Skin epidermis (tissue), 12 donors: ENCODE measurements around the gene VIT.
A peak's percentile ranks its signal among the peaks of the same experiment; 100 is the strongest.

Source experiments
- H3K27ac ChIP-seq, 21 experiments: fragments of 200-600 bp; sonication (generic) in 11 of 21; one replicate each; pipeline ENCODE4 v1.5.0; 2020; ENCODE audit warnings: mild to moderate bottlenecking in 3 of 21, inconsistent platforms in 2 of 21, moderate library complexity in 2 of 21
- H3K4me3 ChIP-seq, 7 experiments: fragments of 200-600 bp; sonication (generic) in 2 of 7; one replicate each; pipeline ENCODE4 v1.5.0; 2020; ENCODE audit warnings: inconsistent platforms in 2 of 7, mild to moderate bottlenecking in 2 of 7, moderate library complexity in 1 of 7

The VIT gene, protein sequence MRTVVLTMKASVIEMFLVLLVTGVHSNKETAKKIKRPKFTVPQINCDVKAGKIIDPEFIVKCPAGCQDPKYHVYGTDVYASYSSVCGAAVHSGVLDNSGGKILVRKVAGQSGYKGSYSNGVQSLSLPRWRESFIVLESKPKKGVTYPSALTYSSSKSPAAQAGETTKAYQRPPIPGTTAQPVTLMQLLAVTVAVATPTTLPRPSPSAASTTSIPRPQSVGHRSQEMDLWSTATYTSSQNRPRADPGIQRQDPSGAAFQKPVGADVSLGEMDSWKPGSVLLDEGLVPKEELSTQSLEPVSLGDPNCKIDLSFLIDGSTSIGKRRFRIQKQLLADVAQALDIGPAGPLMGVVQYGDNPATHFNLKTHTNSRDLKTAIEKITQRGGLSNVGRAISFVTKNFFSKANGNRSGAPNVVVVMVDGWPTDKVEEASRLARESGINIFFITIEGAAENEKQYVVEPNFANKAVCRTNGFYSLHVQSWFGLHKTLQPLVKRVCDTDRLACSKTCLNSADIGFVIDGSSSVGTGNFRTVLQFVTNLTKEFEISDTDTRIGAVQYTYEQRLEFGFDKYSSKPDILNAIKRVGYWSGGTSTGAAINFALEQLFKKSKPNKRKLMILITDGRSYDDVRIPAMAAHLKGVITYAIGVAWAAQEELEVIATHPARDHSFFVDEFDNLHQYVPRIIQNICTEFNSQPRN

DNA sequence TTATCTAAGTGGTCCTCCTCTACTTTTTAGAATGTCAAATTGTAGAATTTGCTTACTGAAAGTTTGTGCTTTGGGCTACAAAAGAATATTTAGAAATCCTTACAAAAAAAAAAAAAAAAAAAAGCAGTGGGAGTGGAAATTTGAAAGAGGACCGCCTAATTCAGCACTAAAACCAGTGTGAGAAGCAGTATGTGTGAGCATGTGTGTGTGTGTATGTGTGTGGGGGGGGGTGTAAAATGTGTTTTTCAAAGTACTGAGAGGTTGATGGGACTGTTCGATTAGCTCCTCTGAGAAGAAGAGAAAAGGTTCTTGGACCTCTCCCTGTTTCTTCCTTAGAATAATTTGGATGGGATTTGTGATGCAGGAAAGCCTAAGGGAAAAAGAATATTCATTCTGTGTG is at the start of gene VIT:
TSS of gene VIT (plus strand) at position 175 of the 400 bp plus-strand sequence. CDS start 19,664 bp downstream, outside the sequence.
- Histone ChIP-seq H3K4me3 (peak within 1 kb of the TSS in 3 of 7 experiments; percentile 0 to 19 (median 9)), H3K27ac (peak within 1 kb of the TSS in 8 of 21 experiments; percentile 0 to 60 (median 28))

DNA sequence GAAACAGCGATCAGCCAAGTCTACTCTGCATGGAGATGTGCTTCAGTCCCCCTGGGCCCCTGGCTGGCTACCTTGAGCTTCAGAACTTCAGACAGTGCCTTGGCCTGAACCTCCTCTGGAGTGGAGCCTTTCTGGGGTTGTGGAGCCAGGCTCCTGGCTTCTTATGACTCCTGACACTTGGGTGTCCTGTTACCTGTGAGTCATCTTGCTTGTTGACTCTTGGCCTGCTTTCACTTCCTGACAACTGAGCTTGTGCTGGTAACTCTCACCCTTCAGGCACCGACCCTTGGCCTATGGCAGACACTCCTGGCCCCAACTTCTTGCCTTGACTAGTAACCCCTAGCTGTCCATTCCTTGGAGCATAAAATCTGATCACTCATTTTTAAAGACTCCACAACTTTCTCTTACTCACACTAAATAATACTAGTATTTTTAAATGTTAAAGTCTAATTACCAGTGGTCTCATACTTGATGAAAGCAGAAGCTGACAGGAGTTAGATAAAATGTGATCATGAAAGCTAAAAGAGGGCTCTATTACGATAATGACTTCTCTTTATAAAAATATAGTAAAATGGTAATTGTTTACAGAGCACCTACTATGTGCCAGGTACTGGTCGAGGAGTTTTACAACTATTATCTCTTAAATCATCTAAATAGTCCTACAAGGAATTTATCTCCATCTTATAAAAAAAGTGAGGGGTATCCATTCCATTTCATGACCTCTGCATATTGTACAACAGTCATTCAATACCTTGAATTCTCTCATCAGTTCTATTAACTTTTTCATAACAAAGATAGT is 46.3 kb upstream of the VIT start:
- H3K27ac ChIP-seq, result peak overlapping the region in 1 of 21 experiments; percentile 3

DNA sequence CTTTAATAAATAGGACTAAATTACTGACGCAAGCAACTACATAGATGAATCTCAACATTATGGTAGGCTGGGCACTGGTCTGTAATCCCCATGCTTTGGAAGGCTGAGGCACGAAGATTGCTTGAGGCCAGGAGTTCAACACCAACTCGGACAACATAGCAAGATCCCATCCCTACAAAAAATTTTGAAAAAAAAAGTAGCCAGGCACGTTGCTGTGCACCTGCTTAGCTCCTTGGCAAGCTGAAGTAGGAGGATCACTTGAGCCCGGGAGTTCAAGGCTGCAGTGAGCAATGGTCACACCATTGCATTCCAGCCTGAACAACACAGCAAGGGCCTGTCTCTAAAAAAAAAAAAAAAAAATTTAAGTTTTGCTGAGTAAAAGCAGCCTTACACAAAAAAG is 43.4 kb upstream of the VIT start:
- Histone ChIP-seq H3K27ac (no peak overlapping the region), H3K4me3 (no peak overlapping the region)

More for the DNA sequence above, 46.3 kb upstream of the VIT start:
- H3K4me3 ChIP-seq, result no peak overlapping the region

DNA sequence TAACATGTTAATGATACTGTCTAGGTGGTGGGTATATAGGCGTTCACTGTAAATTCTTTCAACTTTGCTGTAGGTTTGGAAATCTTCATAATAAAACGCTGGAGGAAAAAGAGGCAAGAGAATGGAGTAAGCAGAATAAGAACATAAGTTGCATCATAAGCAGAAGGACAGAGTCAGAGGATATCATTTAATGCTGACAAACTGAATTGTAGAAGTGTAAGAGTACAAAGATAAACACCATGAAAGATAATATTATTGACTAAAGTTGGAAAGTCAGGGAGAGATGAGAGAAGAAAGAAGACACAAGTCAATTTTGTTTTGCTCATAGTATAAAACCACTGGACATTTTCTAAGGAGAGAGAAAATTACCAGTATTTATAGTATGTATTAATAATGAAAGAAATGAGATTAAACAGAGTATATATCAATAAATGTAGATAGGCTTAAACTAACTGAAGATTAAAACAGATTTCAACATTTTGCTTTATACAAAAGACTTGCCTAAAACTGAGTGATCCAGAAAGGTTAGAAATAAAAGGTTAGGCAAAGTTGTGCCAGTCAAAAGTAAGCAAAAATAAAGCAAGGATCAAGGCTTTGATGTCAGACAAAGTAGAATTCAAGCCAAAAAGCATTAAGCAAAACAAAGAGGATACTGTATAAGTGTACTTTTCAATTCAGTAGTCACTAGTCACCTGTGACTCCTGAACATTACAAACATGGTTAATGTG is 42.4 kb upstream of the VIT start:
- no peak overlapping the region for H3K4me3 ChIP-seq
- no peak overlapping the region for H3K27ac ChIP-seq

DNA sequence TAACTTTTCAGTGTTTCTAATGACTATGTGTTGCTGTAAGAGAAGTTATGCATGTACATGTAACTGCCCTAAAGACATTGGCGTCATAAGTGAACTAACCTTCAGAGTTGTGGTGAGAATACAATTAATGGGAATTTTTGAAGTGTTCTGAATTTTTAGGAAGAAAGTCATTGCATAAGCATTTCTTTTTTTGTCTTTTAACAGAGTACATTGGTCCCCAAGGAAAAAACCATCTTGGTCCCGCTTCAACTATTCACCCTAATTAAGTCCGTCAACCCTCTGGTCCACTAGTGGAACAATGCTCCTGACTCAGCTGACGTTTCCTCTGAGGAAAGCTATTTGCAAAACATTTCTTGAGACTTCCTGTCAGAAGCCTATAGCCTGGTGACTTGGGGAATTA is 41.1 kb upstream of the VIT start:
- peak overlapping the region in 1 of 21 experiments; percentile 63 for H3K27ac ChIP-seq
- no peak overlapping the region for H3K4me3 ChIP-seq

DNA sequence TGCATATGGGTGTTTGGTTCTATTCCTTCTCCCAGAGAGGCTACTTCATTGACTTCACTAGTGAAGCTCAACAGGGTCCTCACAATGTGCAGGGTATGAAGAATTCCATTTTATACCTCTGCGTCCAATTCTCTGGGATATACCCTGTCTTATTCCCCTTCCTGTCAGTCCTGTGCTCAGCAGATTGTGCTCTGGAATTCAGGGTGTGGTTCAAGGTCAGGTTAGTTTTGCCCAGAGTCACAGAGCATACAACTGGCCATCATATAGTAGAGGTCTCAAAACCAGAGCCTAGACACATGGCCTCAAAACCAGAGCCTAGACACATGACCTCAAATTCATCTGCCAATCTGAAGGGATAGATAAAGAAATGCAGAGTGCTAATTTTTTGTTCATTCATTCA is 38.8 kb upstream of the VIT start:
- H3K4me3 ChIP-seq, result no peak overlapping the region
- no peak overlapping the region for H3K27ac ChIP-seq

DNA sequence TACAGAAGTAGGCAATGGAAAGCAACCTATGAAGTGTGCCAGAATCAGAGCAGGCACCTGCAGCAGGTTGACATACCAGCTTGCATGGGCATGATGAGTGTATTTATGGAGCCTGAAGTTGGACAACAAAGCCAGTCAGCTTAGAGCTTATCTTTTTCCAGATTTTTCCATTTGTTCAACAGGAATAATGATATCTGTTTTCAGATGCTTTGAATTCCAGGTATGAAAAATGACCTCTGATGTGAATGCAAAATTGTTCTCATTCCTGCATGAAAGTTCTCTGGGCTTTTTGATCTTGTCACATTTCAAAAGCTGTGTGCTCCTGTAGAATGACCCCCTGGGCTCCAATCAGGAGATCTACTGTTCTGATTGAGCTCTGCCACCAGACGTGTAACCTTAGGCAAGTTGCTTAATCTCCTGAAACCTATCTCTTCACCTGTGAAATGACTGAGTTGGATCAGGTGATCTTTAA is 38.2 kb upstream of the VIT start:
- no peak overlapping the region for H3K4me3 ChIP-seq
- H3K27ac ChIP-seq, result no peak overlapping the region

DNA sequence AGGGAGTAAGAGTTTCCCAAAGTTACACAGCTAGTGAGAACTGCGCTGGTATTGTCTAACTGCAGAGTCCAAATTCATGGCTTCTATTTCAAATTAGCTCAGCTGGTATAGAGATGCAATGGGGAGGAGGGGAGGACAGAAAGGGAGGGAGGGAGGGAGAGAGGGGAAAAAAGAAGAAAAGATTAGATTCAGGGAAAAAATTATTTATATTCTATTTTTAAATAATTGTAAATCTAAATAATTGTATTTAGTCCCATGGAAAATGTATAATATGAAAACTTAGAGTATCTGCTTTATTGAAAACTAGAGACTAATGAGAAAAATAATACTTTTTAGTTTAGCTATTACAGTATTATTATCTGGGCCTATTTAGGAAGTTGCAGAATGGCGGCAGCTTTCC is 37.3 kb upstream of the VIT start:
- H3K4me3 ChIP-seq, result no peak overlapping the region
- no peak overlapping the region for H3K27ac ChIP-seq

DNA sequence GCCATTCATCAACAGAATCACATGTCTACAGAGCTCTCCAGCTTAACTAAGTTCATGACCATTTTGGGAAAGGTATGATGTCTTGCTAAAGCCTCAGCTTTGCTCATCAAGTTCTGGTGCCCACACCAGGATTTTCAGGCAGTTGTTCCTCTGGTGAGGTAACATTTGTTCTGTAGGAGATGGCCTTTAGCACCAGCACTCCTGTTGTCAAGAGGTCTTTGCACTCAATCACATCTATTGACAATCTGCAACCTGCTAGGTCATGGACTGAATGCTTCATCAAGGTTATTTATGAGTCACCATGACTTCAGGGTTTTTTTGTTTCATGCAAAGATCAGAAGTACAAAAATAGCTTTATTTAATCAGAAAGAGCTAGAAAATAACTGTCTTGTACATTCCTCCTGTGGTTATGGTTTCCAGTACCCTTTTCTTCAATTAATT is 36.6 kb upstream of the VIT start:
- H3K4me3 ChIP-seq, result no peak overlapping the region
- H3K27ac ChIP-seq, result no peak overlapping the region

DNA sequence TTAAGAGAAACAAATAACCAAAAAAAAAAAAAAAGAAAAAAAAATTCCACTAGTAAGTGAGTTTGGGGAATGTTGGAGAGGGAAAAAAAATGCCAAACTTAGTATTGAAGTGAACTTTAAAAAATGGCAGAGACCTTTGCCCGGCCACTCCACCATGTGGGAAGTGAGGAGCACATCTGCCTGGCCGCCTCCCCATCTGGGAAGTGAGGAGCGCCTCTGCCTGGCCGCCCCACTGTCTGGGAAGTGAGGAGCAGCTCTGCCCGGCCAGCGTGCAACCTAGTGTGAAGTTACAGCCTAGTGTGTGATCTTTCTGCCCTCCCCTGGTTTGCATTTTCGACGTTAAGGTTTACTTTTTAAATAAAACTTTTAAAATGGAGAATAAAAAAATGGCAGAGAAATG is 33.9 kb upstream of the VIT start:
- no peak overlapping the region for H3K27ac ChIP-seq
- no peak overlapping the region for H3K4me3 ChIP-seq

DNA sequence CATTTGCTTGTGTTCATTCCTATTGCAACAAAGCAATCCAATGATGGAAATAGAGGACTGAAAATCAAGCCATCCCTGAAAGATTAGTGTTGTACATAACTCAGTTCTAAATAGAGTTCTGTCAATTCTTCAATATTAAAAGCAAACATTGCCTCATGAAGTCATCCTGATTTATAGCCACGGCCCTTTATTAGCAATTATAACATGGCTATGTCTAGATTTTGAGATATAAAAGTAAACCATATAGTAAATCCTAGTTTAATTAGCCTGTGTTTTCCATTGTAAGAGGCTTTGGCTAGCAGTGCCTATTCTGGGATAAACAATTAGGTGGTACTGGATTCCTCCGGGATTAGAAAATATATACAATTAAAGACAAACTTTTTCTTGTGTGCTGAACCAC is 33.2 kb upstream of the VIT start:
- Histone ChIP-seq H3K4me3 (no peak overlapping the region), H3K27ac (no peak overlapping the region)

DNA sequence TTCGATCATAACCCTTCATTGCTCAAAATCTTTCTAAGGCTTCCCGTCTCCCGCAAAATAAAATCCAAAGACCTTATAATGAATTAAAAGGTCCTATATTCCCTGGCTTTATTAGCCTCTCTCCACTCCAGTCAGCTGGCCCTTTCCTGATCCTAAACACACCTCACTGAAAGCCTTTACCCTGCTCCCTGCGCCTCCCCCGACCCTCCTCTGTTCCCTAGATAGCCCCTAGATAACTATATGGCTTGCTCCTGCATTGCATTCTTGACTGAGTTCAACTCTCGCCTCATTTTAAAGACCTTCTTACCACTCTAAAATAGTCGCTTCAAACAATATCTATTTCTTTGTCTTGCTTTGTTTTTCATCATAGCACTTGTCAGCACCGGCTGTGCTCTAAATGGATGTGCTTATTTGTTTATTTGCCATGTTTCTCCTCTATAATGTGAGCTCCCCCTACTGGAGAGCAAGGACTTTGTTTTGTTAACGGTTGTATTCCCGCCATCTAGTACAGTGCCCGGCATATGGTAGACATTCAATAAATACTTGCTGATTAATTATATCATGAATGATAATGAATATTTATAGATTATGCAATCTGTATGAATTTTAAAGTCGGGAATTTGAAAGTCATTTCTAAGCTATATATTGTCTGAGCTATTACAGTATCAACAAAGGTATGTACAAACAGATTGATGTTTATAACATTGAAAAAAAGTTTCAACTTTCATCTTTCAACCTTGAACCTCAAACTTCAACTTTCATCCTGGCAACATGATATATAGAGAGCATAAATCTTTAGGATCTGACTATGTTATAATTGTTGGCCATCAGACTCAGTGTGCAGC is 32.4 kb upstream of the VIT start:
- Histone ChIP-seq H3K4me3 (no peak overlapping the region), H3K27ac (no peak overlapping the region)

DNA sequence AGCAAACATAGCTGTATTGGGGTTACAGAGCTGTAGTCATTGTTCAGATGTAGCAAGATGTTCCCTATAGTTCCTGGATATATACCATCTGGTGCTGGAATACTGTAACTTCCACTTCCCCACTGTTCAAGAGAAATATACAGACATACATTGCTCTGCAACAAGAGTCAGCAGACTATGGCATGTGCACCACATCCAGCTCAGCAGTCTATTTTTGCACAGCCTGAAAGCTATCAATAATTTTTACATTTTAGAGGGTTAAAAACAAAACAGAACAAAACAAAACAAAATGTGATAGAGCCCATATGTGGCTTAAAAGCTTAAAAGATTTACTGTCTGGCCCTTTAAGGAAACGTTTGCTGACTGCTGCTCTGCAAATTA is 31.8 kb upstream of the VIT start:
- H3K4me3 ChIP-seq, result no peak overlapping the region
- H3K27ac ChIP-seq, result no peak overlapping the region

DNA sequence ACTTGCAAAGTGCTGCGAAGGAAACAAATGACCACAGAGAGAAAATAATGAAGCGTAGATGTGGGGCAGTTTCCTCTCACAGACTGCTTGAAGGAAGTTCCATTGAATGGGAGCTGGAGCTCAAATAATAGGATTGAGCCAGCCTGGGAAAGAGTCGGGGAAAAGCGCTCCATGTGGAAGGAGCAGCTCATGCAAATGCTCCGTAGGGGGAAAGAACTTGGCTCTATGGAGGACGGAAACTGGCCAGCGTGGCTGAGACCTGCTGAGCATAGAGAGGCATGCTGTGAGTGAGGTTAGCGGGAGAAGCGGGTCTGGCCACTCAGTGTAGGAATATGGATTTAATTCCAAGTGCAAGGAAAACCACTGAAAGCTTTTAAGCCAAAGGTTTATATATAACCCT is 28.6 kb upstream of the VIT start:
- no peak overlapping the region for H3K27ac ChIP-seq
- H3K4me3 ChIP-seq, result no peak overlapping the region

DNA sequence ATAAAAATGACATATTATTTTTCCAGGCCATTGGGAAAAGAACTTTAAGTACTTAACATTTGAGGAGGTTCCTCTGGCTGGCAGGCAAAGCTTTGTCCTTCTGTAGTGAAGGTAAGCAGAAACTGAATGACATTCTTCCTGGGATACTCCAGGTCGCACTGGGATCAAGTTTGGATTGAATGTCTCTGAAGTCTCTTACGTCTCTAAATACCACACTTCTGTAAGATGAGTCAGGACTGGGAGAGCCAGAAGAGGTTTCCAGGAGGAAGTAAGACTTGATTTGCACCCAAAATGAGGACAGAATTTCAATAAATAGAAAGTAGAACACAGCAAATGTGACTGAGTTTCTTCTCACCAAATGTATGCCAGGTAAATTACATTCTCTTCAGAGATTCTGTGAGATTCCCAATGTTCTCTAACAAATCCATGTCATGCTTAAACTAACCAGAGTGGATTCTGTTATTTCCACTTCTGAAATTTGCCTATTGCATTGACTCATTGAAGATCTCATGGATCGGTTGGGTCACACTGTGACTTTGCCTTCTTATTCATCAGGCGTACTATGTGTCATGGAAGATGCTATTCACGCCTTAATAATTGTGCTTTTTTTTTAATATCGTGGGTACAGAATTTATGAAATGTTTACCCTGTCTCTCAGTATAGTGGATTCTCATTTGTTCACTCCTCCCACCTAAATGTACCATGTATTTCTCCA is 25.5 kb upstream of the VIT start:
- Histone ChIP-seq H3K27ac (no peak overlapping the region), H3K4me3 (no peak overlapping the region)

DNA sequence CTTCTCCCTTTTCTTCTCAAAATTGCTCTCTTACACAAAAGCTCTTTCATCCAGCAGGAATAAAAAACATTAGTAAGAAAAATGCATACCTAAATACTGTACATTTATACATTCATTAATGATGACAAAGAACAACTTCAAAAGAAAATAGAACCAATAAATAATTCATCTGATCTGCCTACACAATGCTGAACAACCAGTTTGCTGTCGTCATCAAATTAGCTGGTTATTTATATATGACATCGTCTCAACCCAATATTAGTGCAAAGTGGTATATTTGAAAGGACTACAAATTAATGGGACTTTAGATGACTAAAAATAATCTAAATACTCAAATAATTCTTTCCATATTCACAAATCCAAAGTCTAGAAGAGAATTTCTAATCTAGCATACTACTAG is 24.8 kb upstream of the VIT start:
- Histone ChIP-seq H3K27ac (no peak overlapping the region), H3K4me3 (no peak overlapping the region)

DNA sequence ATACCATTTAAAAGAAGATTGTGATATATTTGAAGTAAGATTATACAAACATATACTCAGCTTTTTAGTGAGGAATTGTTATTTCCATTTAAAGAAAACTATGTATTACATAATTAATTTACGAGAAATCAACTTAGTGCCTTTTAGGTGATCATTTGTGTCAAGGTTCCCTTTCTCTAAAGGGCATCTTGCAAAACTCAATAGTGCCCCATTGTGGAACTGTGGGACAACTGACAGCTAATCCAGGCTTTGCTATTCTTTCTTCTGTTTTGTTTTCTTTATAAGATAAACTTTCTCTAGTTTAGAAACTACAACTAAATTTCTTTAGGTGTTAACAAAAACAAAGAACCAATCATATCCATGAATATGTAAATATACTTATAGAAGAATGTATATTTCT is 24.3 kb upstream of the VIT start:
- Histone ChIP-seq H3K27ac (no peak overlapping the region), H3K4me3 (no peak overlapping the region)

DNA sequence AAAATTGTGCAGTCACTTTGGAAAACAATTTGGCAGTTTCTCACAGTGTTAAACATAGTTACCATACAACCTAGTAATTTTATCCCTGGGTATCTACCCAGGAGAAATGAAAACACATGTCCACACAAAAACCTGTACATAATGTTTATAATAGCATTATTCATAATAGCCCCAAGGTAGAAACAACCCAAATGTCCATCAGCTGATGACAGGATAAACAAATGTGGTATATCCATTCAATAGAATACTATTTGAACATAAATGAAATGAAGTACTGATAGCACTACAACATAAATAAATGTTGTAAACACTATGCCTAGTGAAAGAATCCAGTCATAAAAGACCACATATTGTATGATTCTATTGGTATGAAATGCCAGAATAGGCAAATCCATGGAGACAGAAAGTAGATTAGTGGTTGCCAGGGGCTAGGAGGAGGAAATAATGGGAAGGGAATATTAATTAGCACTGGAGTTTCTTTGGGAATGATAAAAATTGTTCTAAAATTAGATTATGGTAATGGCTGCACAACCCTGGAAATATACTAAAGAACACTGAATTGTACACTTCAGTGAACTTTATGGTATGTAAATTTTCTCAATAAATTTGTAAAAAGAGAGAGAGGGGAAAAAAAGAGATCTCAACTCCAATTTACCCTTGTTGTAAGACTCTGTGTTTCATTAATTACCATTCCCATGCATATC is 20.8 kb upstream of the VIT start:
- no peak overlapping the region for H3K27ac ChIP-seq
- H3K4me3 ChIP-seq, result no peak overlapping the region
